SK-N-DZ (cell line): ENCODE data around the gene ATG7.
"Not testable (repeated sequence)": the region's sequence is repeated elsewhere in the genome, so short reads cannot be mapped to it uniquely, and the experiment has no call there.

Experiments
- DNase-seq: peaks from one replicate; pipeline ENCODE4 v3.0.0-alpha.2; 2015; ENCODE audit warnings: low spot score

The ATG7 gene

DNA sequence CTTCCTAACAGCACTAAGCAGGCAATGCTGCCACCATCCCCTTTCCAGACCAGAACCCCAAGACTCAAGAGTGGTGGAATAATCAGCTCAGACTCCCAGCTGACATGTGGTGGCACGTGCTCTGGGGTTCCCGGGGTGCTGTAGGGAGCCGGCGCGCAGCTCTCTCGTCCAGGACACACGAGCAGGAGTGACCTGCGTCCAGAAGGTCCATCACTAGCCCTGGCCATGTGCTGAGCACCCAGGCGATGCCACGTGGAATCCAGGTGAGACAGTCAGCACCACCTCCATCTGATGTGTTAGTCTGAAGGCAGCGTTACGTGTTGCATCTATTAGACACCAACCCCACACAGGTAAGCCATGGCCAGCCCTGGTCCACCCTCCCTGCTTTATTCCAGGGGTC lies 293.3 kb downstream of the ATG7 start:
- no peak for DNase-seq

DNA sequence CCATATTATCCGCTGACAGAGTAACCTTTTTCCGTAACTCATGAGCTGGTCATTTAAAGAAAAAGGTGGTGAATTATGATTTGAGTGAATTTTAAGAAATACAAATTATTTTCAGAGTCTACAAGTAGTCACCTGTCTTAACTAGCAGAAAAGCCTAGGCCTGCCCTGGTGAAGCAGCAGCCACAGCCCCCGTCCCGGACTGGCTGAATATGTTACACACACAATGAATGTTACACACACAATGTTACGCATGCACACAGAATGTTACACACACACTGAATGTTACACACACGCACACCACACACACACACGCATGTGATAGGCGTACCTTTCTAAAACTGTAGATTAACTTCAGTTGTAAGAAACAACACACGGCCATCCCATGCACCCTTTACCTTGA lies 293.7 kb downstream of the ATG7 start:
- no peak for DNase-seq

DNA sequence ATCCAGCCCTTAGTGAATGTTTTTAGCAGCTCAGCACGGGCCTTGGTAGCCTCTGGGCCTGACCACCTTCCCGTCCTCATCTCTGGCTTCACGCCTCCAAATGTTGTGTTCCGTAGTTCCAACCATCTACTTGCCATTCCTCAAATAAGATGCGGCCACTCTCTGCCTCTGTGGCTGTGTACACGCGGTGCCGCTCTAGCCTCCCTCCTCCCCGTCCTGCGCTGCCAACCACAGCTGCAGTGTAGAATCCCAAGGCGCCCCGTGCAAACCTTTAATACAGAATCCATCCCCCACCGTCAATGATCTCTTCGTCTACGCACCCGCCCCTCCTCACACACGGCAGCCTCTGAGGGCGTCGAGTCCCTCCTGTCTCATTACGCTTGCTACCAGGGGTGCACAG lies 294.3 kb downstream of the ATG7 start:
- DNase-seq, result no peak

DNA sequence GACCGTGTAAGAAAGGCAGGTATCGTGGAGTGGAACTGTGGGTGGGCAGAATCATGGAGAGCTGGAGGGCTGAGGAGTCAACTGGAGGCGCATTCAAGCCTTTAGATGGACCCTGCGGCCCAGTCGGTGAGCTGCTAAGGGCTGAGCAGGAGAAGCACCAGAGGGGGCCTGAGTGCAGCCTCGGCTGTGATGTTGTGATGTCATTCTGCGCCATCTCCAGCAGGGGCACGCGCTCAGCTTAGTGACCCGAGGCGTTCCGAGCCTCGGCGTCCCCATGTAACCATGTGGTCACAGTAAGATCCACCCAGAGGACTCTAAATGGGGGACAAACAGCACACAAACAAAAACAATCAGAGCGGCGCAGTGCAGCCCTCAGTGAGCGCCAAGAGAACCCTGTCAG lies 294.7 kb downstream of the ATG7 start:
- DNase-seq, result no peak

DNA sequence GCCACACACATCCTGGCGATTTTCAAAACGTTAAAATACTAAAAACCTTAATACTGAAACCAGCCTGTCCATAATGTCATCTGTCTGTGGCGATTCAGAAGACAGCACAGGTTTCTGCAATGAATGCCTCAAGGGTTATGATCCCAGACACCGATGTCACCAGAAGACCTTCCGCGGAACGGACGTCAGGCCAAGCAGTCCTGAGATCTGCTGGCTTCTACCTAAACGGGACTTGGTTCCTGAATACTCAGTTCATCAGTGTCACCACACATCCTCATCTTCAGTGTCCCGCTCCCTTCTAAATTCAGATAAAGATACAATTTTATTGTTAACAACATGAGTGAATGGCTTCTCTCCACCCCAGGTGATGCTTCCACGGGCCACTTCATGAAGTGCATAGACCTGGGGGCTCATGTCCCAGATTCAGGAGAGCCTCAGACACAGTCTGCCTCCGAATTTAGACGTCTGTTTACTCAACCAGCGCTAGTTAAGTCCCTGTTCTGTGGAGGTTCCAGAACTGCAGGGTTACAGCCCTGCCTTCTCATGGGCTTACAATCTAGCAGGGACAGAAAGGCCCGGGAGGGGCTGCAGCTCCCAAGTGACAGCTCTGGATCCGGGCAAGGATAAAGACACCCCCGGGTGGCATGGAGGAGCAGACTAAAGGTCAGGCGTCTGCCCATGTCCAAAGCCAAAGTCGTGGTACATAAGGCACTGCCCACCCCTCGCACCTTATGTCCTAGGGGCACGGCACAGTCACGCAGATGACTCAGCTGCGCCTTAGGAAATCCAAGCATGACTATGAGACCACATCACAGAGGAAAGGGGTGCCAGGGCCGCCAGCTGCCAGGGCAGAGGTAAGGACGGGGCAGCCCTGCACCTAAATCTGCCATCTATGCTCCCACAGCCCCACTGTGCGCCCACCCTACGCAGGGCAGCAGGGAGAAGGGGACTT lies 295.6 kb downstream of the ATG7 start:
- no peak for DNase-seq

DNA sequence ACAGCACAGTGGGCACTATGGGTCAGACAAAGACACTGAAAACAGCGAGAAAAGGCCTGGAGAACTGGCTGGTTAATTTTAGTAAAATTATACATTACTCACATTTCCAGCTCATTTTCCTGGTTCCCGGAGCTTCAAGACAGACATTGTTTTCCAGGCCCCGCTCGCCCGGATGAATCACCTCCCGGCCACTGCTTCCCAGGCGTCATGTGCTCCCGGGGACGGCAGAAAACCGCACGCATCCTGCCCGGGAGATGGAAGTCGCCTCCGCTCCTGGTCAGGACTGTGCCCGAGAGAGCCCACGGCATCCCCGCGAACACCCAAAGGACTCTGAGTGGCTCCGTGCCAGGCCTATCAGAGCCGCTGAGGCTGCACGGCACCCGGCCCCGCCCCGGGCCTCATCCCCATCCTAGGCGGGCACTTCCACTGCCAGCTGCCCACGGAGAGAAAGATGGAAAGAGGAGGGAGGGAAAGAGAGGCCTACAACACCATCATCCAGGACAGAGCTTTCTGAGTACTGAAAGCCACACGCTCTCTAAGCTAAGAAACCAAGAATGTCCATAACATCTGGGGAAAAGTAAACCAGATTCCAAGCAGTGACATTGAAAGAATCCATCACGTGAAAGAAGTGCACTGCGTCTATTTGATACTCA lies 296.4 kb downstream of the ATG7 start:
- DNase-seq, result no peak

DNA sequence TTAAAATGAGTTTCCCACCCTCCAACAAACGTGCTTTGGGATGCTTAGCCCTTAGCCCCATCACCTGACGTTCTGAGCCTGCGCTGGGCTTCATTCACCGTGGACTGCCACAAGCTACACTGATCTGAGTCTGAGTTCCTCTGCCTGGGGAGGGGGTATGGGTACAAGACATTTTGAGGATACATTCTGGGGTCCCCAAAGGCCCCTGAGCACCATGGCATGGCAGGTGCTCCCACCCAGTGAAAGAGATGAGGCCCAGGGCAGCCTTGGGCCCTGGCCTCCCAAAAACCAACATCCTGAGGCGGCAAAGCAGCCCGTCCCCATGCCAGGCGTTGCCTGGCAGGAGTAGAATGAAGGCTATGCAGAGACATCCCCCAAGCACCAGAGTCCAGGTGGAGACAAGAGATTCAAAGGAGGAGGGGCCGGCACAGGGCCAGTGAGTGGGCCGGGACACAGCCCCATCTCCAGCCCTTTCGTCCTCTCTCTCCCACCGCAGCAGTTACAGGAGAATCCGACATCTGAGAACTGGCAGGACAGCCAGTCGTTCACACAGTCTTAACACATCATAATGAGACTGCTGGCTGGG lies 297.1 kb downstream of the ATG7 start:
- DNase-seq, result no peak

DNA sequence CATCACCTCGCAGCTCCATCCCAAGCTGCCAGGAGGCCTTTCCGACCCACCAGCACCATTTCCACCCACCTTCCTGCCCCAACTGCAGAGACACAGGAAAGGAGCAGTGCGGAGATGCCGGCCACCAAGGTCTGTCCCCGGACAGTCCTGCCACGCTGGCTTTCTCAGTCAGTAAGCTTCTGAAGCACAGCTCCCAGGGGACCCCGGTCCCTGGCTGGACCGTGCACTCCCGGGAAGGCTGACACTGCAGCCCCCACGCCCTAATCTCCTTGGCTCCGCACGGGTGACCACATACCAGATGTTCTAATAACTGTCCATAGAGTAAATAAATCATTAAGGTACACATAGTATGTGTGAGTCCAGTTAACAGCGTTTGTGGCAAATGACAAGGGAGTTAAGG lies 298.1 kb downstream of the ATG7 start:
- no peak for DNase-seq

DNA sequence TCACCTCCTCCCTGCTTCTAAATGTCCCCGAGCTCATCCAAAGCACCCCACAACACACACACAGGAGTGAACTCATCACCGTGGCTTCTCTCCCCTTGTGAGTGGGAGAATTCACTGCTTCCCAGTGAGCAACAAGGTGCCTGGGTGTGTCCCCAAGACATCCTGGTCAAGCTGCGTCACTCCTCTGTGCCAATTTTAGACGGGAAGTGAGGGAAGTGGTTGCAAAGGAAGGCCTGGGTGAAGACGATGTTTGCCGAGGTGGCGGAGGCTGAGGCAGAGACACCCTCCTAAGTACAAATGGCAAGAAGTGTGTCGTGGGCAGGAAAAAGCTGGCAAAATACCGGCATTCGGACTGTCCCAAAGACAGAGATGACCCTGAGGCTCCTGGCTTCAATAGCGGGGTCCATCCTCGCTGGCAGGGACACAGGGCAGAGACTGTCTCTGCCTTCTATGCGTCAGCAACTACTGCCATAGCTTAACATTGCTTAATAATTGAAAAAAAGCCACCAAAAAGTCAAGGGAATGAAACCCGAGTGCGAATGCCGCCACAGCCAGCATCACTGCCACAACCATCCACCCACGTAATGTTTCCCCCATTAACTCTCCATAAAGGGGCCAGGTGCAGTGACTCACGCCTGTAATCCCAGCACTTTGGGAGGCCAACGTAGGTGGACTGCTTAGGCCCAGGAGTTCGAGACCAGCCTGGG lies 298.7 kb downstream of the ATG7 start:
- no peak for DNase-seq

DNA sequence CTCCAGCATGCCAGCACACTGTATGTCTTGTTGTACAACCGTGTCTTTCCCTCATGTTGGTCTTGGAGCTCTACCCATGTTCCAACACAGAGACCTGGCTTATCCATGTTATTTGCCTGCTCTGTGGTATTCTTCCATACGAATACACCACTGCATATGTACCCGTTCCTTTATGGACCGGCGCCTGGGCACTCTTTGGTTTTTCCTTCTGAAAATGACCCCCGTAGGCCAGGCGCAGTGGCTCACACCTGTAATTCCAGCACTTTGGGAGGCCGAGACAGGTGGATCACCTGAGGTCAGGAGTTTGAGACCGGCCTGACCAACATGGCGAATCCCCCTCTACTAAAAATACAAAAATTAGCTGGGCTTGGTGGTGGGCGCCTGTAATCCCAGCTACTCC lies 300.5 kb downstream of the ATG7 start:
- not testable (repeated sequence) for DNase-seq

DNA sequence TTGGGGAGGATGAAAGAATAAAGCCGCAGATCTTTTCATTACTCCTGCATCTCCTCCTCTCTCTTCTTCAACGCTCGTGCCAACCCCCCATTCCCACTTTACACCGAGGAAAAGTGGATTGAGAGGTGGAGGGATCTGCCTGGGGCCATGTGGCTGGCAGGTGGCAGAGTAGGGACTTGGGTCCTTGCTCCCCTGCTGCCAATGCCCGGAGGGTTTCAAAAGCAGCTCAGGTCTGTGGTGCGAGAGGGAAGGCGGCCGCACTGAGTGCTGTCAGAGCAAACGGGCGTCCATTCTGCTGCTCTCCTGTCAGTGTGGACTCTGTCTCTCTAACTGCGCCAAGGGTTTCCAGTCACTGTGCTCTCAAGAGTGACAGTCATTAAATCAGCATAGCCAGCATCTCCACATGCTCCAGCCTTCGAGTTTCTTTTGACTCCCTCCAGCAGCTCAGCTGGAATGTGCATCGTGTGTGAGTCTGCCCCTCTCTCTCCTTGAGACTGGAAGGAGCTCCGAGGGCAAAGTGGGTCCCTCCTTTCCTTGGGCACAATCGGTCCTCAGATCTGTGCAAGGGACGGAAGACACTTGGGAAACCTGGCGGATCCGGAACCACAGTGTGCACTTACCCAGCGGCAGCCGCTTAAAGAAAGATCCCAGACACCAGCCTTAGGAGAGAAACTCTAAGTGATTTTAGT lies 302.9 kb downstream of the ATG7 start:
- no peak for DNase-seq

DNA sequence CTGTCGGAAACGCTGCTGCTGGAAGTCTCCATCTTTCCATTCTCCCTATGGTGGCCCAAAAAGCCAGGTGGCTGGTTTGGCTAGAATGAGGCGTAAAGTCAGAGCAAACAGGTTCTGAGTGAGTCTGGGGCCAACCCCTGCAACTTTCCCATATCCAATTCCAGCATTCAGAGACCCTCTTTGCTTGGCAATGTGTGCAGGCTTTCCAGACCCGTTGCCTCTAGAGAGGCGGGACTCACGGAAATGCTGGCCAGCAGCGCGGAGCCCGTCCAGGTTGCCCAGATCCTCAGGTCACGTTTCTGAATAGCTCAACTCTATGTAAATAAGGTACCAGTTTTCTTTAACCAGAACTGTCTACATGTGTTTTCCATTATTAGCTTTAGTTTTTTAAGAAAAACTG lies 303.5 kb downstream of the ATG7 start:
- no peak for DNase-seq

DNA sequence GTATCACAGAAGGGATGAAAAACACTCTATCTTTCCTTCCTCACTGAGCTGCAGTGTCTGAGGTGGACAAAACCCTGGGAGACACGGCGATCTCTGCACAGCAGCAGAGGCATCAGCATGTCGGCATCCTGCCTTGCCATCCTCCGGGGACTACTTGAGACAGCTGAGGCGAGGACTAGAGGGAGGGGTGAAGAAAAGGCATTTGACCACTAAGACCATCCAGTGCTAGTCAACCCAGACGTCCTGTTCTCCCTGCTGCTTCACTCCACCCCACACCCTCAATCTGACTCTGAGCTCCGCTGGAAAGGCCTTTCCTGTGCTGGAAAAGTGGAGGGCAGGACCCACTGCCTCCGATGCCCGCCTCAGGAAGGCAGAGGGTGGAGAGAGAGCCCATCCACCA lies 304.3 kb downstream of the ATG7 start:
- no peak for DNase-seq

DNA sequence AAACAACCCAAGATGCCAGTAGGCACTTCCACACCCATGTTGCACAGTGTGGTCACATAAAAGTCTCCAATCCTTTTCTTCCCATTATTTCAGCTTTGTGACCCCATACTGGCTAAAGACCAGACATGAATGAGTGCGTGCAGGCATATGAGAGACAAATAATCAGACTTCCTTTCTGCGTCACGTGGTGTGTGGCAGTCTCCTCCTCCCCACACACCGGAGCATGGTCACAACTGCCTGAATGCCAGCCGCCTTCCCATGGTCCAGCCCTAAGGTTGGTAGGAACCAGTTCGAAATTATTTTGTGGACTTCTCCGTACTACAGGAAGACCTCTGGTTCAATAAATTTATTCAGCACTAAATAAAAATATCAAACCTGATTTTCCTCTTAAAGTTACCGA lies 306.0 kb downstream of the ATG7 start:
- no peak for DNase-seq

DNA sequence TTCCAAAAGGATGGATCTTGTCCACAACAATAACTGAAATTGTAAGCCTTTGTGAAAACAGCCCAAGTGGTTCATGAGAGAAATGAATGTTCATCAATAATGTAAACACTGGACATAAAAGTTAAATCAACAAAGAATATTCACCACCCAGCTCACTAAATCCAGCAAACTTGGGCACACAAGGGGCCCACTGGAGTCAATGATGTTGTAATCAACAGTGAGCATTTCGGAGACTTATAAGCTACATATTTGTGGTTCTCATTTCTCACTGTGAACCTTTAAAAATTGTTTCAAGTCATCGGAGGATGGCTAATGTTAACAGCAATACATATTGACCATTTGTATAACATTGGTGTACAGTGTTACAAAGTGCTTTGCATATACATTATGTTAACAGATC lies 308.4 kb downstream of the ATG7 start:
- no peak for DNase-seq

DNA sequence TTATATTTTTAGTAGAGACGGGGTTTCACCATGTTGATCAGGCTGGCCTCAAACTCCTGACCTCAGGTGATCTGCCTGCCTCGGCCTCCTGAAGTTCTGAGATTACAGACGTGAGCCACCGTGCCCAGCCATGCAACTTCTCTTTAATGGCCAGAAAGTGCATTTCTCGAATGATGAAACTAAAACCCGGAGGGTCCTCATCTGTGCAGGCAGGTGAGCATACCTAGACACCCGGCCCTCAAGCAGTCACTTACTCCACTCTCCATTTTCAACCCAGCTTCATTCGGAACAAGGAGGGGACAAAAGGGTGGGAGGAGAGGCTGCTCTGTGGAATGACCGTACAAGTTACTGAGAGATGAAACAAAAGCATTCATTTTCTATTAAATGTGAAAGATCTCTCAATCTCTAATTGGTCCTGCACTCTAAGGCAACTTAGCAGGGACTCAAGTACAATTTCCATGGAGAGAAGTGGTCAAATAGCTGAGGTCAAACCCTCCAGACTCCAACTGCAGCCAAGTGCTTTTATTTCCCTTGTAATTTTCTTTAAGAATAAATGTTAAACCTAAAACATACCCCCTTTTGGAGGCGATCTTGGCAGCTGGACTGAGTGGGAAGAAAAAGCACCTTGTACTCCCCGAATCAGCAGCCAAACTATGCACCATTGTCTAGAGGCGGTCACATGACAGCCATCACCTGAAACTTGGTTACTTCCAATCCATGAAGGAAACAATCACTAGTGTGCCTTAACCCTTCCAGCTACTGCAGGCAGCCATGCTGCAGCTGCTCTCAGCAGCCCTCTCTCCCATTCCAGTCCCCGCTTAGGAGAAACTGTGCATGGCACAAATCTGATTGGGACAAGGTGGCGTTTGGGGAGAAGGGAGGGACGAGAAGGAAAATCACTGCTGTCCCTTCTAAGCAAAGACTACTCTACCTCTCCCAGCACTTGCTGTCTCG lies 309.3 kb downstream of the ATG7 start:
- DNase-seq, result peak; percentile 39

DNA sequence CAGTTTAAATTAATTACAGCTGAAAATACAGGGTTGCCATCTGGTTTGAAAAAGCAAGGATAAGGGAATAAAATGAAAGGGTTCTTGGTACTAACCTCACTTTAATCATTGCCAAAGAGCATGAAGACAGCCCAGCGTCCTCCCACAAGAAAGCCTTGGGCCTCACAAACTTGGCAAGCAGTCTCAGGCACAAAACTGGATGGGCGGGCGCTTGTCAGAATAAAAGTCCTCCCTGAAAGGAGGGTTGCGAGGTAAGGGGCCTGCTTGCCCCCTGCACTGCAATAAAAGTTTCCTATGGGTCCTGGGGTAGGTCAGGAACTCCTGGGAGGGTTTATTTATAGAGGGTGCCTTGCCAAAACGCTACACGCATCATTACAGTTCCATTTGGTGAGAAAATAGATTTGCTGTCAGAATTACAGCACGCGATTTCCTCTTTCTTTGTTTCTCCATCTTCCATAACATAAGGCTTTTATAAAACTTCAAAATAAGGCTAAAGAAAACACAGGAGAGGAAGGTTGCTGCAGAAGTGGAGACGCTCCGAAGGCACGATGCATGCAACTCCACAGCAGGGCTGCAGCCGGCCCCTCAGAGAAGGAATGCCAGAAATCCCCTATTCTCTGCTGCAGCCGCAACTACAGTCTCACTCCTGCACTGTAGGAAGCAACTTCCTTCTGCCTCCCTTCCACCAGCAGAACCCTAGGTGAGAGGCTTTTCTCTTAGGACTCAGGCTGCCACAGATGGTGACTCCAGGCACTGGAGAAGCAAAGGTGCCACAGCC lies 310.2 kb downstream of the ATG7 start:
- DNase-seq, result peak; percentile 50

DNA sequence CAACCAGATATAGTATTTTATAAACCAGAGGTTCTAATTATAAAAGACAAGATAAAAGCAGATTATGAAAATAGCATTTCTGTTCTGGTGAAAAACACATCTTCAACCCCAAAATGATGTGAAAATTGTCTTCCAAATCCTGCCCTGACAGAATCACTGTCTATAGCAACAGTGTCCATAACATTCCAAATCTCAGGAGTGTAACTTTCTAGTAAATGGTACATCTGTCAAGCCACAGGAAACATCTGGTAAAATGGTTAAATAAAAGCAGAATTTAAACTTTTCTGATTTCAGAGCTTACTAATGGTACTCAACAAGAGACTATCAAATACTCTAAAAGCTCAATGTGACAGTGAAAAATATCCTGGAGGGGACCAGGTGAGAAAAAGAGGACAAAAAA lies 311.0 kb downstream of the ATG7 start:
- no peak for DNase-seq

DNA sequence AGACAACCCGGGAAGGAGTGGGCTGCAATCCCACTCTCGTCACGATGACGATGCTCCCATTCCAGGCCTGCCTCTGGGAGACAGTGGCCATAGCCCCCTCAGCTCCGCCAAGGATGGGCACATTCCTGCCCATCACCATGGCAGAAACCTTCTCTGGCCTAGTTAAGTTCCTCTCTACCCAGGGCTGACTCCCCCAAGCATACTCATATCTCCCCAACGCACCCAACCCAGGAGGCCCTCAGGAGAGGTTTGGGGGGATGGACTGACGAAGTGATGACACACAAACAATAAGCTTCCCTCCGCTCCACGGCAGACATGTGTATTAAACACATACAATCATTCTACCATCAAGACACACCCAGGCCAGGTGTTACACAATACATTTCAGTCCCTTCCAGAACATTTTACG lies 311.4 kb downstream of the ATG7 start:
- no peak for DNase-seq

DNA sequence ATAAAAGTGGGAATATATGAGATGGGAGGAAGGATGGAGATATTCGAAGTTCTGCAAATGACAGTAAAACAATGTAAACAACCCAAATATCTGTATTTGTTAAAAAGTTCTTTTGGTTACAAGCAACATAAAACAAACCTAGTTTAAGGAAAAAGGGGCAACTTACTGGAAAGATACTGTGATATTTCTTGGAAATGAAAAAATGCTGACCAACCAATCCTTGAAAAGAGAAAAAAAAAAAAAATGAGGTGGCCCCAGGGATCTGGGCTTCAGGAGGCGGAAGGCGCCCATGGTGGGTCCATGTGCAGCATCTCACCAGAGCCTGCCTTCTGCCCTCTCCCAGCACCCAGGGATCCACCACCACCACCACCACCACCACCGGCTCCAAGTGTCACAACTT lies 312.4 kb downstream of the ATG7 start:
- no peak for DNase-seq
